GM12891 (cell line): ENCODE measurements around the gene FBXO28.

ENCODE experiments used
- PAX5 ChIP-seq: IDR thresholded peaks from 2 replicates; pipeline ENCODE4 v1.6.1; 2011; ENCODE audit warnings: low read length, moderate library complexity, mild to moderate bottlenecking; ENCODE audit not compliant: insufficient read depth, severe bottlenecking
- POLR2A ChIP-seq: IDR thresholded peaks from 2 replicates; pipeline ENCODE4 v1.6.1; 2011; ENCODE audit warnings: low read depth, low read length, control low read depth
- POLR2AphosphoS5 ChIP-seq: IDR thresholded peaks from 2 replicates; pipeline ENCODE4 v1.6.1; 2011; ENCODE audit warnings: low read depth, low read length, control low read depth
- POU2F2 ChIP-seq: IDR thresholded peaks from 2 replicates; pipeline ENCODE4 v1.6.1; 2011; ENCODE audit warnings: low read depth, mild to moderate bottlenecking, control low read depth, low read length, moderate library complexity
- SPI1 ChIP-seq: IDR thresholded peaks from 2 replicates; pipeline ENCODE4 v1.6.1; 2011; ENCODE audit warnings: low read depth, low read length, control low read depth
- TAF1 ChIP-seq: IDR thresholded peaks from 2 replicates; pipeline ENCODE4 v1.6.1; 2011; ENCODE audit warnings: low read depth, low read length, control low read depth

DNA sequence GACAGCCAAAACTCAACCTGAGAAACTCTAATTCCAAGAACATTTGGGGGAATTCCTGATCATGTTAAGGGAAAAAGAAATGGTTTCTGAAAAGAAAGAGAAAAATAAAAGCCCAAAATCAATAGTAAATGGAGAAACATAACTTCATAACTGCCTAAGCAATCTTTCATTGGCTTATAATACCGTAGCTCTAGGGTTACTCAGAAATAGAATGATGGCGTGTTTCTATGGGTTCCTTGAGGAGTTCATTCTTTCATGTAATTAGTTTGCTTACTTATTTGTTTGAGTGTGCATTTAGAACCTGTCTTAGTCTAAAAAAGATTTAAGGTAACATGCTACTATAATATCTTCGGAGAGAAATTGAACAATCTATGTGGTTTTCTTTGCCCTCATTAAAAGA is 37.5 kb upstream of the FBXO28 start:
- TF ChIP-seq TAF1 (no peak), POLR2A (no peak), POLR2AphosphoS5 (no peak), POU2F2 (no peak), SPI1 (no peak), PAX5 (no peak)
